Inflammatory macrophage treated with lipopolysaccharide for 1 hour (primary cell): ENCODE measurements around the gene AK2.

Source experiments
- DNase-seq, 2 donors: peaks; one replicate each; pipeline ENCODE4 v3.0.0-alpha.2; 2020 to 2022

Gene AK2

GRCh38 chr1:33021567-33022431 lies 14.9 kb downstream of the AK2 start:
- no peak for DNase-seq

DNA sequence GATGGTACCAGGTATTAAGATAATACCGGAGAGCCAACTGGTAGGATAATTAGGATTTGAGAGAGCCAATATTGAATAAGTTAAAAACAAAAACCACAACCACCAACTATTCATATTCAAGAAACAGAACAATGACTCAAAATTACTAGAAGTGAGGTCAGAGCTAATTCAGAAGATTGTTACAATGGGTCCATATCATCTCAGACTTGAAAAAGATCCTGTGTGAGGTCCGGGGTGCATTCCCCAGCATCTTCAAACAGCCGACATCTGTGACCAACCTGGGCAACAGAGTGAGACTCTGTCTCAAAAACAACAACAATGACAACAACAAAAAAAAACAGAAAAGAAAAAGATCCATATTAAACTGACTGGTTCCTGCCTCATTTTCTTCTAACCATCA lies 18.6 kb downstream of the AK2 start:
- DNase-seq, result no peak

GRCh38 chr1:33017175-33017574 lies 19.5 kb downstream of the AK2 start:
- no peak for DNase-seq

- no peak for DNase-seq
Observed at GRCh38 chr1:33015216-33015615, 21.5 kb downstream of the AK2 start.

DNA sequence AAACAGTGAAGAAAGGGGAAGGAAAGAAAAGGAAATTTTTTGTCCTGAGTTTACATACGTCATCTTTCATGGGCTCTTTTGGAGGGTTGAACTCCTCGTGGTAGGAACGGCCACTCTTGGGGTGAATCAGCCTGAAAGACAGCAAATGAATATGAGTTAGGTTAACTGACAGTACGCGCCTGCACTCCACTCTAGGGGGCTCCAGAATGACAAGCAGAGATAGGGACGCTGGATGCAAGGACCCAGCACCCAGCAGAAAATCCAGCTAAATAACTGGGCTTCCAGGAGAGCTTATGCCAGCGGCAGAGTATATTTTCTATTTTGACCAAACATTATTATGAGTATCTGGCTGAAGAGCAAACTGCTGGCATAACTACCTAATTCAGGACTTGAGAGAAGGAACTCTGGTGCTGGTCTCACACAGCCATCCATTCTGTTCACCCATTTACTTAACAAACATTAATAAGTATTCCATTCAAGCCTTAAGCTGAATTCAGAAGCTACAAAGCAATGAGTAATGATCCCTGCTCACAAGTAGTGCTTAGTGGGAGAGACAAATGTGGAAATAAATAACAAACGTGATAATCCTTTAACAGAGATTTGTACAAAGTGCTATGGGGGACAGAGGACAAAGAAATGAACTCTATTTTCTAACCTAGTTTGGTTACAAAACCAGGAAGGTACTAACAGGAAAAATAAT lies 22.1 kb downstream of the AK2 start:
- no peak for DNase-seq

DNA sequence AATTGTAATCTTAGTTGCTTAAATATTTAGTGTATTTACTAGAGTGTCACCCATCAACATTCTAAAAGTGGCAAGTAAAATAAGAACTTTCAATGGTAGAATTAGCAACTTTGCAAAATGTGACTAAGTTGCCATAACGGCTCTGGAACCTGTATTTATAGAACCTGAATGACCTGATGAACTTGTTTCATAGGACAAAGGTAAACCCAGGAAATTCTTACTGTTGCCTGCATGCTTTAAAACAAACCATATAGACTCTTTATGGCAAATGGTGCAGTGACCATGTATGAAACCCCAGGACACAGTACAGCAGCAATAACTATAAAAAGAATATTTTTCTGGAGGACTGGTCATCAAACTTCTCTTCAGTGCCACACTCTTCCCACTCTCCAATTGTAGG lies 22.9 kb downstream of the AK2 start:
- DNase-seq, result no peak

GRCh38 chr1:33012165-33012564 lies 24.5 kb downstream of the AK2 start:
- no peak for DNase-seq

DNA sequence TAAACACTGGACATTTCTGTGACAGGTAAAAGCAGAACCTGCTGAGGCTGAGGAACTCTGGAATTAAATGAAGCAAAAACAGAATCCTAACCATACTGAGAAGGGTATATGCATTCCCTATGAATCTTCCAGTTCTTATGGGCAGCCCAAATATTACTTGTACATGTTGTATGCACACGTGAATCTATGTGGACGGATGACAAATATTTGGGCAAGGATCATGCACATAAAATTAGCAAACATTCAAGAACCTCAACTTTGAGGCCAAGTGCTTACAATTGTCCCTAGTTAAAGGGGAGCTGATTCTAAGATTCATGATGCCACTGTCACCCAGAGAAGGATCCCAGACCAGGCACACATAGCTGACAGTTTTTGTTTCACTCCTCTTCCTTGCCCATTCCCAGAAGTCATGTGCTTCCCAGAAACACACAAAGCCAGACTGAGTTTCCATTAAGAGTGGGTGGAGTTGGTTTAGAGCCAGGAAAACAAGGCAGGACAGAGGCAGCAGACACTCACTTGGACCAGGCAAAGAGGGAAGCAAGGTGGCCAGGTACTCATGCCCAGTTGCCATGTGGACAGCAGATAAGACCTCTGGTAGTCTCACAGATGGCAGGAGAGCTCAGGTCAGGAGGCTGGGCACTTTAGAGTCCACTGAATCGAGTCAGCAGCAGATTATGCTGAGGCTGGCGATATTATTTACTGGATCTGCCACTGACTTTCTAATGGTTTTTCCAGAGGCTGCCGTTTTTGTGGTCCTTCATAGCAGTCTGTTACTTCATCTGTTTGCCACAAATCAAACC lies 25.6 kb downstream of the AK2 start:
- DNase-seq, result no peak

- no peak for DNase-seq
Observed at GRCh38 chr1:33009561-33009960, 27.1 kb downstream of the AK2 start.

DNA sequence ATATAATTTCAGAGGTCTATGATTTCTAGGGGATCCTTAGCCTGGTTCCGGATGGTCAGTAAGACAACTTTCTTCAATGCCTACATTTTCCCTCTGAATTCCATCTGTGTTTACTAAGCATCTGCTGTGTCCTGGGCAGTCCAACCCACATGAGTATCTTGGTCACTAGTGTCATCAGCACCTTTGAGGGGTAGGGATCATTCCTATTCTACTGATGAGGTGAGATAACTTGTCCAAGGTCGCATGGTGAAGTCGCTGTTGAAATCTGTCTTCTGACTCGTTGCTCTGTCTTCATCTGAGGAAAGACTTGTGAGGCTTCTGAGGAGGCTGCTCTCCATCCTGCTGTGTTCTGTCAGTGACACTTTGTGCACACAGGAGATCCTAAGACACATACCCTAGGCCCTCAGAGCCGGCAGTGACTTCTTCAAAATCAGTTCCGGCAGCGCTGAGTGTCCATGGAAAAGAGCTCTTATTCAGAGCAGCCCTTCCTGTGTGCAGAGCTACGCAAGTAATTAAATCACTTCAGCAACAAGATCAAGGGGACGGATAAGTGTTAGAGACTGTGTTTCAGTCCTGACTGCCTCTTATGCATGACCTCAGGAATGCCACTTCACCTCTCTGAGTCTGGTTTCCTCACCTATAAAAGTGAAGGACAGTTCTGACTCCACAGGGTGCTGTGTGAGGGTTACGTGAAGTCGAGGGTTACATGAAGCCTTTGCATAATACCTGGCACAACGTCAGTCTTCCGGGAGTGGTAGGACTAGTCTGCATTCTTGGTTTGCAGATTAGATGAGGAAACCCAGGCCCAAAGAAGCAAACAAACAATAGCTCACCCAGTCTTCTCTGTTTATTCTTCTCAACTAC lies 28.4 kb downstream of the AK2 start:
- DNase-seq, result no peak

- peak; percentile 63 to 64 for DNase-seq
Observed at GRCh38 chr1:33007190-33008050, 29.3 kb downstream of the AK2 start.

DNA sequence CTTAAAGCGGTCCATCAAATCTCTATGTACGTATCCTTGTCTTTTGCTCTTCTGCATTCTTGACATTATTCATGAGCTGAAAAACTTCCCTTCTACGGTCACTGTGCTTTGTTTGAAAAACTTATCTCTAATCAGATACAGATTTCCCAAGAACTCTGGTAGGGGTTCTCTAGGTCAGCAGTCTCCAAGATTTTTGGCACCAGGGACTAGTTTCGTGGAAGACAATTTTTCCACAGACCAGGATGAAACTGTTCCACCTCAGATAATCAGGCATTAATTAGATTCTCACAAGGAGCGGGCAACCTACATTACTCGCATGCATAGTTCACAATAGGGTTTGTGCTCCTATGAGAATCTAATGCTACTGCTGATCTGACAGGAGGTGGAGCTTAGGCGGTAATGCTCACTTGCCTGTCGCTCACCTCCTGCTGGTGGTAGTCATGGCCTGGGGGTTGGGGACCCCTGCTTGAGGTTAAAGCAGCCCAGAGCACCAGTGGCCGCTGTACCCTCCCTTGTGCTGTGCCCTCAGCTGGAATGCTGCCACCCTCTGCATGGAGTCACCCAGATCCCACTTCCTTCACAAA lies 30.8 kb downstream of the AK2 start:
- no peak for DNase-seq

DNA sequence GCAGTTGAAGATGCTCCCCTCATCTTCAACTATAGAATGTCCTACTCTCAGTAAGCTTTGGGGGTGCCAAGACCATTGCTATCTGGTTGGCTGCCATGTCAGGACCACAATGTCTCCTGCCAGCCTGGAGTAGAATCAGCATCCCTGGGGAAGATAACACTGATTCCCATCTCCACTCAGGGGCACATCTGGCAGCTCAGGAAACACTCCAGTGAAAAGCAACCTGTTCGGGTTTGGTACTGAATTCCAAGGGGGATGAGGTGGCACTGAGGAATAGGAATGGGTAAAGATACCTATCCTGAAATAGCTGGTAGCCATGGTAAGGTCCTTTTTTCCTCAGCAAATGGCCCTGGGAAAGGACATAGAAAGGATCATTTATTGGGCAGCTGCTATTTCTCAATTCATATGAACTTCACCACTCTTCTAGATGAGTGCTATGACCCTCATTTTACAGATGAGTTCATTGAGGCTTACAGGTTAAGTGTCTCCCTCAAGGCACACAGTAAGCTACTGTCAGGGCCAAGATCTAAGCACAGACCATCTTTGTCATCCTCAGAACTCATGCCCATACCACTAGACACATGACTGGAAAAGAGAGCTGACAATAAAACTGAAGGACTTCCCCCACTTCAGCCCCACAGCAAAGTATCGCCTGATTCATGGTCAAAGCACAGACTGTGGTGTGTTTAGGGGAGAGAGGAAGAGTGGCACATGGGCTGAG lies 31.4 kb downstream of the AK2 start:
- no peak for DNase-seq

- DNase-seq, result peak in 1 of 2 donors; percentile 41
Observed at GRCh38 chr1:33004613-33005012, 32.1 kb downstream of the AK2 start.

- no peak for DNase-seq
Observed at GRCh38 chr1:33003657-33004056, 33.0 kb downstream of the AK2 start.

DNA sequence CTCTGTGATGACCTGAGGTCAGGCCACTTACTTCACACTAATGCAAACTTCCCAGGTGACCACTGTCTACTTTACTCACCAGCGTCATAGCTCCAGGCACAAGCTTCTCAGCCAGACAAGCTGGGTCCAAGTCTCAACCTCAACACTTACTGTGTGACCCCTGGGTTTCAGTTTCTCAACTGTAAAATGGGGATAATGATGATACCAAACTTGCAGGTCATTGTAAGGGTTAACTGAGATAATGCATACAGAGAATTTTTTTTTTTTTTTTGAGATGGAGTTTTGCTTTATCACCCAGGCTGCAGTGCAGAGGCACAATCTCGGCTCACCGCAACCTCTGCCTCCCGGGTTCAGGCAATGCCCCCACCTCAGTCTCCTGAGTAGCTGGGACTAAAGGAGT lies 34.7 kb downstream of the AK2 start:
- DNase-seq, result no peak

DNA sequence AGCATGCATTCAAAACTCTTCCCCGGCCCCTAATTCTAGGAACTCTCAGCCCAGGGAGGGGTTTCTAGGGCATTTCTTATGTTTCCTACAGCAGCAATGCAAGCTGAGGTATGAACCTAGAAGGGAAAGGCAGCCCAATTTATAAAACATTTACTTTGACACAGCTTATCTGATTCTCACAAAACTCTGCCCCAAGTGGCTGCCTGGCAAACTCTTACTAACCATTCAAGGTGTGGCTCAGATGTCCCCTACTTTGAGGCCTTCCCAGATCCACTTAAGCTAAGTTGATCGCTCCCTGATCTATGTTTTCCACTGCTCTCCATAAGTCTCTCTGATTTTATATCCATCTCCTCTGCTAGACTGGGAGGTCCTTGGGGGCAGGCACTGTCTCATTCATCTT lies 35.4 kb downstream of the AK2 start:
- no peak for DNase-seq

DNA sequence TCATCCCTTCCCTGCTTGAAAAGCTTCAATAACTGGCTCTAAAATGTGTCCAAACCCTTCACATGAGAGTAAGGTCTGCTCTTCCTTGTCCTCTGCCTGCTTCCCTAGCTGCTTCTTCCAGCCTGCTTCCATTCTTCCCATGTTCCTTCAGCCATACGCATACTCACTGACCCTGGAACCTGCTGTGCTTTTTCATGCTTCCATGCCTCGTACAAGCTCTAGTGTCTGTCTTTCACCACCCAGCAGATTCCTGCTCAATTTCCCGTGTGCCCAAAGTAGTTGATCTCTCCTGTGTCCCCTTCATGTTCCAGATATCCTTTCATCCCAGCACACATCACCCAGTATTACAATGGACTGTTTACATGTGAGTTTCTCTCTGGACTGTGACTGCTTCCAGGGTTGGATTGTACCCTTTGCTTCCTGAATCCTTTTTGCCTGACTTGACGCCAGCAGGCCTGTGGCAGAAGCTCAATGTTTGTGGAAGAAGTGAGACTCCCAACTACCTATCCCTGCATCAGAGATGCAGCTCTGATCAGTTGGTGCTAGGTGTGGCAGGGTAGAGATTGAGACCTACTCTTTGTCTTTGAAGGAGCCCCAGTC lies 36.2 kb downstream of the AK2 start:
- no peak for DNase-seq

DNA sequence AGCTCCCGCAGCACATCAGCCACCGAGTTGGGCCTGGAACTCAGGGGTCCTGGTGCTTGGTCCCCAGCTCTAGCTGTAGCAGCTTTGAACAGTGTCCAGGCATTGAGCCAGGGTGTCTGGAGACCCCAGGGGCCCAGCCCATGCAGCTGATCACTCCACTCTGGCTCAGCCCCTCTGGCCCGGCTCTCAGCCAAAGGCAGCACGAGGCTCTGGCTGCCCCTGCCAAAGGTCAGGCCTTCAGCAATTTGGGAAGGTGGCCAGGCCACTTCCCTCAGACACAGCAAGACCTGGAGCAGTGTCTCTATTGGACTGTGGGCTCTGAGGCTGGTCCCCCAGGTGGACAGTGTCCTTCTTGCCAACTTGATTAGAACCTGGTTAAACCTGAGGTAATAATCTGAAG lies 37.7 kb downstream of the AK2 start:
- DNase-seq, result no peak

- peak; percentile 51 to 53 for DNase-seq
Observed at GRCh38 chr1:32998064-32998463, 38.6 kb downstream of the AK2 start.
